Measurements from ENCODE around the gene GGT7.
"Not testable (repeated sequence)": the region's sequence is repeated elsewhere in the genome, so short reads cannot be mapped to it uniquely, and the experiment has no call there.

GGT7 gene

DNA sequence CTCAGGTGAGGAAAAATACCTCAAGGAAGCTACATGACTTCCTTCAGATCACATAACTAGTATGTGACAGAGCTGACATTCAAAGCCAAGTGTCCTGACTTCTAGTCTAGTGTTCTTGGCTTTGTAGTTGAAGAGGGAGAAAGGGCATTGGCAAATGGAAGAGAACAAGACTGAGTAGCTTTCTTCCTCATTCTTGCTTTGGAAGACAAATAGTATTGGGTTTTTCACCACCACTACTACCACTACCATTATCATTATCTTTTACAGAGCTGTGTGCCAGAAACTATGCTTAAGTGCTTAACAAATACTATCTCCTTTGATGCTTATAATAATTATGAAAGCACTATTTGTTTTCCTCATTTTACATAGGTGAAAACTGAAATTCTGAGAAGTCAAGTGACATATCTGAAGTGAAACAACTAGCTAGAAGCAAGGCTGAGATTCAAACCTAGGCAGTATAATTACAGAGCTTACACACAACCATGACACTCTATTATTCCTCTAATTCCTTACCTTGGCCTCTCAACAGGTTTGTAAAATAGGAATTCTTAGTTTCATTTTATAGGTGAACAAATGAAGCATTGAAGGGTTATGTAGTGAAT is 10.5 kb upstream of the GGT7 start:
- DNase-seq (ENCODE audit: low read depth in 2 of 2), result no peak

DNA sequence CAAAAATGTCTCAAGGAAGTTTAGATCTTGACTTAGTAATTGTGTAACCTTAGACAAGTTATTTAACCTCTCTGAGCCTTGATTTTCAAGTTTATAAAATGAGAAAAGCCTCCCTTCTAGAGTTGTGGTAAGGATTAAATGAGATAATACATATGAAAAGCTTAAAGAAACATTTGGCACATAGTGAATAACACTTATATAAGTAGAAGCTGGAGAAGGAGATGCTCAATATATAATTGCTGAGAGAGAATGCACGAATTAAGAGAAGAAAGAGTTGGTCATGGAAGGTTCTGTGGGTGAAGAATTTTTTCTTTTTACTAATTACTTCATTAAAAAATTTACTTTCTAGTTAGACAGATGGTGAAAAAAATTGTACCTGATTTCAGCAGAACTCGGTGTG is 9.0 kb upstream of the GGT7 start:
- DNase-seq (ENCODE audit: low read depth in 2 of 2), result no peak

- DNase-seq (ENCODE audit: low read depth in 2 of 2), result not testable (repeated sequence)
These were observed 8.3 kb upstream of the GGT7 start for GRCh38 chr20:34880971-34881370.

DNA sequence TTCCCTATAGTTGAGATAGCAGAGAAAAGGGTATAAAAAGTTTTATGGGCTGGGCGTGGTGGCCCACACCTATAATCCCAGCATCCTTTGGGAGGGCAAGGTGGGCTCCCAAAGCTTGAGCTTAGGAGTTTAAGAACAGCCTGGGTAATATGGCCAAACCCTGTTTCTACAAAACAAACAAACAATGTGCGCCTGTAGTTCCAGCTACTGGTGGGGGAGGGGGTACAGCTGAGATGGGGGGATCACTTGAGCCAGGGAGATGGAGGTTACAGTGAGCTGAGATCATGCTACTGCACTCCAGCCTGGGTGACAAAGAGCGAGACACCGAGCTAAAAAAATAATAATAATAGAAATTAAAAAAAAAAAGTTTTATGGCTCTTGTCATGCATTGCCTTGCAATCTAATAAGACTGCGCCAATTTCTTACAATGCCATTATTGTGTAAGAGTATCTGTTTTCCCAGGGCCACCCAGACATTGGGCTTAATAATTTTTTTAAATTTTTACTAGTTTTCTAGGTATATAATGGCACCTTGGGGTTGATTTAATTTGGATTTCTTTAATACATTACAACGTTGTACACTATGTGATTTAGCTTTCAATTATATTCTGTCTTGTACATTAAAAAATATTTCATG is 7.7 kb upstream of the GGT7 start:
- no peak for DNase-seq (ENCODE audit: low read depth in 2 of 2)

DNA sequence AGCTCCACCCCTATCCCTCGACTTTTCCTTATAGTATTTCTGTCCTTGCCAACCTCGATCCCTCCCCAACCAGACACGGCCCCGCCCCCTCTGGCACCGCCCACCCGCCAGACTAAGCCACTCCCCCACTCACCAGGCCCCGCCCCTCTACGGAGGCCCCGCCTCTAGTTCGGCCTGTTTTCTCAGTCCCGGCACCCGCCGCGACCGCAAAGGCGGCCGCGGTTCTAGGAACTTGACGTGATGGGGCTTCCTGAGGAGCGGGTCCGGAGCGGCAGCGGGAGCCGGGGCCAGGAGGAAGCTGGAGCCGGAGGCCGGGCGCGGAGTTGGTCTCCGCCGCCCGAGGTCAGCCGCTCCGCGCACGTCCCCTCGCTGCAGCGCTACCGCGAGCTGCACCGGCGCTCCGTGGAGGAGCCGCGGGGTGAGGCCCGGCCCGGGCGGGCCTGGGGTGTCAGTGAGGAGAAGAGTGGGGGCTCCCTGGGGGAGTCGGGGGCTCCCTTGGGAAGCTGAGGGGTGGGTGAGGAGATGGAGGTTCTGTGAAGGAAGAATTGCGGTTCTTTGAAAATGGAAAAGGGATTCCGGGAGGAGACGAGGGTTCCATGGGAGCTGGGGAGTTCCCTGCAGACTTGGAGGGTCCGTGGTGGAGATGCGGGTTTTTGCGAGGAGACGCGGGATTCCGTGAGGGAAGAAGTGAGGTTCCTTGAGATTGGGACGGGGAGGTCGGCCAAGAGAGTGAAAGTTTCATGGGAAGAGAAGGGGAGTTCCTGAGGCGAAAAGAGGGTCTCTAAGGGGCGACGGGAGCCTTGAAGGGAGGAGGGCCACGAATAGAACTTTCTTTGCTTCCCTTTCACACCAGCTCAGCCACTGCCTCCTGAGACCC is 4.0 kb upstream of the GGT7 start, which contains the start of gene ACSS2:
Gene ACSS2, plus strand, starts transcription at position 207 of the 877 bp plus-strand sequence. Its CDS starts 34 bp downstream, at position 241.
- peak; percentile 91 to 93 for DNase-seq (ENCODE audit: low read depth in 2 of 2)

GRCh38 chr20:34875642-34876405 is 3.2 kb upstream of the GGT7 start:
- no peak for DNase-seq (ENCODE audit: low read depth in 2 of 2)

- DNase-seq (ENCODE audit: low read depth in 2 of 2), result peak in 1 of 2 donors; percentile 11
These were observed 1.5 kb upstream of the GGT7 start for GRCh38 chr20:34874094-34874654.

DNA sequence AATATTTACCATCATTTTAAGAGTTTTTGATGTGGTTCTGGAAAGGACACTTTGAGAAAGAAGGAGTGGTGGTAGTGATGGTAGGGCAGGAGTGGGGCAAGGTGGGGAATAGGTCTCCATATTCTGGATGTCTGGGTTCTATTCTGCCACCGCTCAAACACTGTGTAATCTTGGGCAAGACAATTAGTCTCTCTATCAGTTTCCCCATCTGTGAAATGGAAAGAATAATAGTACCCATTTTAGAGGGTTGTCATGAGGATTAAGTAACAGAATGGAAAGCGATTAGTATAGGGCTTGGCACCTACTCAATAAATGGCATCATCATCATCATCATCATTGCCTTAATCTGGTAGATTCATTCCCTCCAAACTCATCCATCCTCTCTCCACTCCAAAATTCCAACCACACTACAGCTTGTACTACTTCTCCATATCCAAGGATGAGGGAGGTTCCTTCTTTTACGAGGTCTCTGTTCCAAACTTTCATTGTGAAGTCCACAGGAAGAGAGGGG is 982 bp upstream of the GGT7 start:
- no peak for DNase-seq (ENCODE audit: low read depth in 2 of 2)

- DNase-seq (ENCODE audit: low read depth in 2 of 2), result no peak
These were observed 562 bp downstream of the GGT7 start for GRCh38 chr20:34871966-34872621.

- DNase-seq (ENCODE audit: low read depth in 2 of 2), result no peak
These were observed 1.2 kb downstream of the GGT7 start for GRCh38 chr20:34871320-34871926.

- DNase-seq (ENCODE audit: low read depth in 2 of 2), result no peak
These were observed 8.4 kb downstream of the GGT7 start for GRCh38 chr20:34864216-34864615.

GRCh38 chr20:34863421-34863965 is 9.2 kb downstream of the GGT7 start:
- no peak for DNase-seq (ENCODE audit: low read depth in 2 of 2)

GRCh38 chr20:34862724-34863123 is 9.9 kb downstream of the GGT7 start:
- no peak for DNase-seq (ENCODE audit: low read depth in 2 of 2)

DNA sequence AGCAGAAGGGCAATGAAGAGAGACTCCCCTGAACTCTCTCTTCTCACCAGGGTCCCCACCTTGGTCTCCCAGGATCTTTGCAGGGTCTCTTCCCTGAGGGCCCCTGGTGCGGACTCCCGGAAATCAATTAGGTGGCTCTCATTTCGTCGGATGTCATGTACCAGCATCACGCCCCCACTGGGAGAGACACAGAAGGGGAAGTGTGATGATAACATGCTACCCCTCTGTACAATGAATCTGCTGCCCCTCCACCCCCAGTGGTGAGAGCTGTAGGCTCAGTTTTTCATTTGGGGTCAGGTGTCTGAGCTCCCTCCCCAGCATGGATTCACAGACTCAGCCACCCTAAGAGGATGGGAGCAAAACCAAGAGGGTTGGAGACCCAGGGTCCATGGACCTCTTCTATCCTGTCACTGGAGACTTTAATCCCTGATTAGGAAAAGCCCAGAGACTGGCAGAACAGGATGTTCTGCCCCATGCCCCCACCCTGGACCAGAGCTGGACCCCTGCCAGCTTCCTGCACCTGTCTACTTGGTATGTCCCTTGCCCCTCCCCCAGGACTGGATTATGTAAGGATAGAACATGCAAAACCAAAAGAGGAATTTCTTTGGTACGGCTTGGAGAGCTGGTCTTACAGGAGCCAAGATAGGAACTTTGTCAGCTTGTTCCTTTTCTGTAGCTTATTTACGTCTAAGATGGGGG is 11.1 kb downstream of the GGT7 start:
- no peak for DNase-seq (ENCODE audit: low read depth in 2 of 2)

GRCh38 chr20:34859826-34860545 is 12.7 kb downstream of the GGT7 start:
- DNase-seq (ENCODE audit: low read depth in 2 of 2), result no peak

- DNase-seq (ENCODE audit: low read depth in 2 of 2), result no peak
These were observed 13.3 kb downstream of the GGT7 start for GRCh38 chr20:34859367-34859766.

DNA sequence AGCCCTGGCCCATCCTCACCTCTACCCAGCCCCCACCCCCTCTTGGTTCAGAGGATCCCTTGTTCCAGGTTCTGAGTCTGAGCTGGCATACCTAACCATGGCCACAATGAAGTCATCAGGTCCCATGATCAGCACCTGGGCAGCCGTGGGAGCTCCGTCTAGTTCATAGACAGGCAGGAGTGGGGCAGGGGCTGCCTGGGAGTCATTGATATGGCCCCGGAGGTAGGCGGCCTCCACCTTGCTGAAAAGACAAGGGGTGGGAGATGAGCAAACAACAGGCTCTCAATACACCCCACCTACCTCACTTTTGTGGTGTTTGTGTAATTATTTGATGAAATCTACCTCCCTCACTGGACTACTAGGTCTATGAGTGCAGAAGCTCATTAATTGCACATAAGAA is 20.4 kb downstream of the GGT7 start:
- no peak for DNase-seq (ENCODE audit: low read depth in 2 of 2)

GRCh38 chr20:34850969-34851368 is 21.7 kb downstream of the GGT7 start:
- no peak for DNase-seq (ENCODE audit: low read depth in 2 of 2)

- DNase-seq (ENCODE audit: low read depth in 2 of 2), result no peak
These were observed 22.9 kb downstream of the GGT7 start for GRCh38 chr20:34849778-34850177.

All from stimulated activated CD8-positive, alpha-beta memory T cell treated with anti-CD3 and anti-CD28 coated beads, Interleukin-2, amount 100 ng/mL, for 1 hour (primary cell).